COLO829 (cell line): Measurements from ENCODE around the gene TRPM2.

Source experiments
- DNase-seq: peaks from one replicate; pipeline ENCODE4 v3.0.0; 2012; ENCODE audit warnings: low spot score

TRPM2 gene

DNA sequence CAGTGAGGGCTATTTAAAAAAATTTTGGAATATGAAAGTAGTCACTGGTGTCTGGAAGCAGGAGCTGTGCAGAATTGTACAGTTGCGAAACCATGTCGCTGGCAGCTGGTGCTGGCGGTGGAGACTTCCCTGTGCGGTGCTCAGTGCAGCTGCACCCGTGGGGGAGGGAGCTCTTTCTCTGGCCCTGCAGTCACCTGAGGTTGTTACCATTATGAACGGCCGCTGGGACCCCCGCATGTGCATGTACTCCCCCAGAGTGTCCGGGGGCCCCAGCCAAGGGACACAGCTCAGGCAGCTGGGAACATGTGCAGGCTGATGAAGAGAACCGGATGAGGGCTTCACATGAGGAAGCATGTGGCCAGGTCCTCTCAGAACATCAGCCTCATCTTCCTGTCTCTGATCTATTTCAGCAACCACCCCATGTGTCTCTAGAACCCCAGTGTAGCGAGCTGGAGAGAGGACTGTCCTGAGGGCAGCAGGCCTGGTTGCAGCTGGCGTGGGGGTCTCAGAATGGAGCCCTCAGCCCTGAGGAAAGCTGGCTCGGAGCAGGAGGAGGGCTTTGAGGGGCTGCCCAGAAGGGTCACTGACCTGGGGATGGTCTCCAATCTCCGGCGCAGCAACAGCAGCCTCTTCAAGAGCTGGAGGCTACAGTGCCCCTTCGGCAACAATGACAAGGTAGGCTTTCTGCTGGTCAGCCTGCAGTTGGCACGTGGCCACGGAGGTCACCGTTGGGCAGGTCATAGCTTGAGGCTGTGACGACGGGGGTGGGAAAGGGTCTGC, at the start of gene TRPM2:
TRPM2 (plus strand) TSS at position 431 of the 780 bp plus-strand sequence; CDS start at position 511, 80 bp downstream.
- DNase-seq = no peak

GRCh38 chr21:44304011-44304616, 49.3 kb upstream of the TRPM2 start:
- DNase-seq = no peak

DNA sequence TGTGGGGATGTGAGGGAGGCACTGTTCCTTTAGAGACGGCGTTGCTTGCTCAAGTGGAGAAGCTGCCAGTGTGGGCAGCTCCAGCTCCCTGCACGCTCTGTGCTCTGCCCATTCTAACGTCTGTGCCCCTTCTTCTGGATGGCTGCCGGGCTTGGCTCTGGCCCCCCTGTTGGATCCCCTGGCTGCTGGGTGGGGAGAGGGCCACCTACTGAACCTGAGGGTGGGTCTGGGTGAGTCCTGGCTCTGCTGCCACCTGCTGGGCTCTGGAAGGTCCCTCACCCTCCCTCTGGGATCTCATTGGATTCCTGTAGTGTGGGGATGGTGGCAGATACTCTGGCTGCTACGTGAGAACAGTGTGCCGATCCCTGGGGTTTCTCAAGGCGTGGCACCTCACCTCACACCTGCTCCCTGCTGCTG, 48.5 kb upstream of the TRPM2 start:
- peak; percentile 28 for DNase-seq

- no peak for DNase-seq
Measured at GRCh38 chr21:44305691-44306090, 47.7 kb upstream of the TRPM2 start.

GRCh38 chr21:44306936-44307704, 46.3 kb upstream of the TRPM2 start:
- DNase-seq = no peak

- DNase-seq = no peak
Measured at GRCh38 chr21:44310628-44311507, 42.6 kb upstream of the TRPM2 start.

- DNase-seq = no peak
Measured at GRCh38 chr21:44312089-44312488, 41.3 kb upstream of the TRPM2 start.

DNA sequence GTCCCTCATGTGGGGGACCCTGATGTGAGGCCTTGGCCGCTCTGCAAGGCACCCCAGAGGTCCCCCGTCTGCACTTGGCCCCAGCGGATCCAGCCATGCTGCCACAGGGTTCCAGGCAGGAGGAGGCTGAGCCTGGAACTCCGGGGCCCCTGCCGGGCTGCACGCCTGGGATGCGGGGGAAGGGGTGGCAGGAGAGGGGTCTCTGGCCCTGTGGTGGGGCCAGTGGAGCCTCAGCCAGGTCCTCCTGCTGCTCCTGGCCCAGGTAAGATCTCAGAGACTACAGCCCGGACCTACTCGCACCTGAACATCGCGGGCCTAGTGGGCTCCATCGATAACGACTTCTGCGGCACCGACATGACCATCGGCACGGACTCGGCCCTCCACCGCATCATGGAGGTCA, 40.7 kb upstream of the TRPM2 start:
- no peak for DNase-seq

- DNase-seq = no peak
Measured at GRCh38 chr21:44313451-44313850, 40.0 kb upstream of the TRPM2 start.

DNA sequence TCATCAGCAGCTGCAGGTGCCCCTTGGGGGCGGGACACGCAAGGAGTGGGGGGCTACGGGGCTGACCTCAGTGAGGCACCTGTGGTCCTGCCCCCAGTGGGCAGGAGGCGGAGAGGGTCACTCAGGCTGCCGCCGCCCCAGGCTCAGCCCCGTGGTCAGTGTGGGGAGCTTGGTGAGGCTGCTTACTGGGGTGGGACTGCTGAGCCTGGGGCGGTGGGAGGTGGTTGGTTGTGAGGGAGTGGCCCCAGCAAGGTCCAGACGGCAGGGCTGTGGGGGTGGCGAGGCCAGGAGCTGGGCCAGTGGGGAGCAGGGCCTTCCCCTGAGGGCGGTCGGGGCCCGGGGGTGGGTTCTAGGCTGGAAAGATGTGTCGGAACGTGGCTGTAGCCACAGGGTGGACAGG, 39.3 kb upstream of the TRPM2 start:
- no peak for DNase-seq

GRCh38 chr21:44314561-44314960, 38.9 kb upstream of the TRPM2 start:
- DNase-seq = no peak

DNA sequence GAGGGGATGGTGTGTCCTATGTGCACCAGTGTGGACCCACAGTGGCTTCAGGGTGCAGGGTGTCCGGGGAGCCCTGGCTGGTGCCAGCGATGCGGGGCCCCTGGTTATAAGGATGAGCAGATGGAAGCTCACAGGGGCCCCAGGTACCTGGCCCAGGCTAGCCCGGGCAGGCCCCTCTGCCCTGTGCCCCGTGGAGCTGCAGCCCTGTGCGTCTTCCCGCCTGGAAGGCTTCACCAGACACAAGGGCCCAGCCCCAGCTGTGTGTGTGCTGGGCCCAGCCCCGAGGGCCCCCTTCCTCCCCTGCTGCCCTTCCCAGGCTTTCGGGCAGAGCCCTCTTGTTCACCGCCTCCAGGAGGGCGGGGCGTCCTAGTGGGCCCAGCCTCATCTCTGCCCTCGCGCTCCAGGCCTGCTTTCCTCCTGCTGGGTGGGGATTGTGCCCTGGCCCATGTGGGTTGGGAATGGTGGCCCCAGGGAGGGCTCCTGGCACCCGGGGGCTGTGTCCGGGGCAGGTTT, 37.7 kb upstream of the TRPM2 start:
- no peak for DNase-seq

DNA sequence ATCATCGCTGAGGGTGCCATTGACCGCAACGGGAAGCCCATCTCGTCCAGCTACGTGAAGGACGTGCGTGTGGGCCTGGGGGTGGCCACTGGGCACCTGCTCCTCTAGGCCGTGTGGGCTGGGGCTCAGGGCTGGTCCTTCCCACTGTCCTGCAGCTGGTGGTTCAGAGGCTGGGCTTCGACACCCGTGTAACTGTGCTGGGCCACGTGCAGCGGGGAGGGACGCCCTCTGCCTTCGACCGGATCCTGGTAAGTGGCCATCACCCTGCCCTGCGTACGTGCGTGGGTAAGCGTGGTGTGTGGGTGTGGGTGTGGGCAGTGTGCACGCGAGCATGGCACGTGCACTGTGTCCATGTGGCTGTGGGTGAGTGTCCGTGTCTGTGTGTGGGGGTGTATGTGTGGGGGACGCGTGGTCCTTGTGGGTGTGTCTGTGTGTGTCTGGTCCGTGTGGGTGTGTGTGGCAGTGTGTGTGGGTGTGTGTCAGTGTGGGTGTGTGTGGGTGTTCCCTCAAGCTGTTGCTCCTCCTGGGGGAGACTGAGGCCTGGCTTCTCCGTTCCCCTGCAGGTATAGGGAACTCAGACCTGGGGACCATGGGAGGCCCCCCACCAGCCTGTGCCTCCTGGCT, 37.0 kb upstream of the TRPM2 start:
- no peak for DNase-seq

DNA sequence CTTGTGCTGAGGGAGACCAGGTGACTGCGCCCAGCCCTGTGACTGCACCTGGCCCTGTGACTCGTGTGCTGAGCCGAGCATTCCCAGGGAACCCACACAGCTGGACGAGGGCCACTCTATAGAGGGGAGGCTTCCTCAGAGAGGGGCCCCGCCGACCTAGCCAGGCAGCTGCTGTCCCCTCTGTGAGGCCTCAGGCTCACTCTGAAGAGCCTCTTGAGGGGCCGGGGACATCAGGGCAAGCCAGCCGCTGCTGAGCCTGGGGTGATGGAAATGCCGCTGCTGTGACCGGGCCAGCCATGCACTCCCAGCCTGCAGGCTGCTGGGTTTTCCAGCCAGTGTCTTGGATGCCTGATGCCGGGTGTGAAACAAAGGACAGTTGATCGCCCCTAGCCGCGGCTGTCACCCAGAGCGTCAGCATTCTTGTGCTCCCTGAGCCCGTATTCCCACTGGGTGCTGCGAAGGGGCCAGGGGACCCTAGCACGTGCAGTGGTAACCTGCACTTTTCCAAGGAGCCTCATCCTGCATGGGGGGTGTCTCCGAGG, 36.1 kb upstream of the TRPM2 start:
- DNase-seq = no peak

- no peak for DNase-seq
Measured at GRCh38 chr21:44317871-44318270, 35.5 kb upstream of the TRPM2 start.

DNA sequence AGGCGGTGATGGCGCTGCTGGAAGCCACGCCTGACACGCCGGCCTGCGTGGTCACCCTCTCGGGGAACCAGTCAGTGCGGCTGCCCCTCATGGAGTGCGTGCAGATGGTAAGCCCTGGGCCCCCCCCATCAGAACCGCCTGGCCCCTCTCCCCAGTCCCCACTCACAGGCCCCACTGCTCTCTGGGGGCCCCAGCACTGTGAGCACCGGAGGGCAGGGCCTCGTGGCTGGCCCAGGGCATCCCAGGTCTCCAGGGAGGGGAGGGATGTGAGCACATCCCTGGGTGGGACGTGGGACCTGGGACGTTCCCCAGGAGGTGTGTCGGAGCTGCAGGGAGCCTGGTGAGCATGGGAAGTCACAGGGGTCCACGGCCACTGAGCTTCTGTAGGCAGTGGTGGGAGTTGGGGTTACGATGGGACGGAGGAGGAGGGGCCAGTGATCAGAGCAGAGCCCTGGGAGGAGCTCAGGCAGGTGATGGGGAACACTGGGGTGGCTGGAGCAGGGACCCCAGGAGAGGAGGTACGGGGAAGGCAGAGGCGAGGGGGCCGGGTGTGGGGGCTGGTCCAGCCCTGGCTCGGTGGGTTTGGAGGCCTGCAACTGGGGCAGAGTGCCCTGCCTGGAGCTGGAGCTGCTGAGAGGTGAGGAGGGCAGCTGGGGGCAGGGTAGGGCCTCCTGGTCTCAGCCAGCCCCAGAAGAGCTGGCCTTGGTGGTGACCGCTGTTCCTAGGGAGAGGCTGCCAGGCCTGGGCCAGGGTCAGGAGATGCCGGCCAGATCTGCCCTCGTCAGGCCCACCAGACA, 34.7 kb upstream of the TRPM2 start:
- no peak for DNase-seq

DNA sequence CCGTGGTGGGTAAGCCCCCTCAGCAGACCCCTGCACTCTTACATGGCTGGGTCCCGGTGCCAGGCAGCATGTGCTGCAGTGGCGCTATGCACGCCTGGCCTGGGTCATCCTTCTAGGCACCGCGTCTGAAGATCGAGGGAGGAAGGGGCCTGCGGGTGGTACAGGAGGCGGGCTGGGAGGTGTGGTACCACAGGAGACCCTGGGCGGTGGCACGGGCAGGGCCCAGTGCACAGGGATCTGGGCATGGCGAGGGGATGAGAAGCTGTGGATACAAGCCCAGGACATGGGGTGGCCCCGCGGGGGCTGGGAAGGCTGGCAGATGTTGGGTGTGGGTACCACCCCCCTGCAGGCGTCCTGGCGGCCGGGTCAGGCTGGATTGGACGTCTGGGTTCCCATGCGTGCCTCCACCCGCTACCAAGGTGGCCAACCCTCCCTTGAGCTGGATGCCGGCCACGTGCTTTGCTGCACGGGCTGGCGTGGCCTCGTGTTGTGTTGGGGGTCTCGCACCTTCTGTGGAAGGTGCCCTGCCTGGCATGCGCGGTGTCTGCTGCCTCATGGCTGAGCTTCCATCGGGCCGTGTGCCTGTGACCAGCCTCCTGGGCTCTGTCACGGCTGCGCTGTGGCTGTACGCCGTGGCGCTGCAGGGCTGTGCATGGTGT, 33.9 kb upstream of the TRPM2 start:
- DNase-seq = no peak

- no peak for DNase-seq
Measured at GRCh38 chr21:44320847-44321246, 32.6 kb upstream of the TRPM2 start.

DNA sequence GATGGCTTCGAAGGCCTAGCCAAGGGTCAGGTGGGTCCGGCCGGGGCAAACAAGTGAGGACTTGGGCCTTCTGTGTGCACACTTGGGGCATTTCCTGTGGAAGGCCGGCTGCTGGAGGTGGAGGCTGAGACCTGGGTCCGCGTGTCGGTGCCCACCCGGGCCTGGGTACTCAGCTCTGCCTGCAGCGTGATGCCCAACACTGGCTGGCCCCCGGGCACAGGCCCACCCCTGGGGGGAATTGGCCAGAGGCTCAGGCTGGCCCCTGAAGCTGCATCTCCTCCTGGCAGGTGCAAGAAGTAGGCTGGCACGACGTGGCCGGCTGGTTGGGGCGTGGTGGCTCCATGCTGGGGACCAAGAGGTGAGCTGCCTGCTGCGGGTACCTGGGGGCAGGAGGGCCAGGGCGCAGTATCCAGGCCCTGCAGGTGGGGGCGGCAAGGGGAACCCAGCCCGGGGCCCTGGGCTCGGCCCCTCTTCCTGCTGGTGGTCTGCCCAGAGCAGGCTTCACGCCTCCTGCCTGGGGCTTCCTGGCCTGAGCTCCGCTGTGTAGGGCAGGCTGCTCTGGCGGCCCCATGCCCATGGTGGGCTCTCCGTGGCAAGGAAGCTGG, 31.5 kb upstream of the TRPM2 start:
- no peak for DNase-seq
